Right lung (tissue), 5 donors: ENCODE data around the gene CRABP2. TPM values are rescaled to one million over a fixed set of nuclear protein-coding genes. Genes with fewer than 3 reads are reported as not detected.

Source experiments
- DNase-seq, 2 donors: peaks; one replicate each; pipeline ENCODE4 v3.0.0-alpha.2; 2013
- polyA plus RNA-seq, 5 donors: library from polyadenylated mRNA; unstranded; fragments of 120-200 nt; gene quantifications; one replicate each; pipeline versions ENCODE4 v1.2.1 to v1.2.3, GENCODE V29; 2013; ENCODE audit warnings: inconsistent platforms in 1 of 5, low replicate concordance in 1 of 5; ENCODE audit not compliant: insufficient read length in 5 of 5, insufficient read depth in 1 of 5

Gene CRABP2
- polyA plus RNA-seq, 5 donors = 74.4 to 168 (median 119) TPM

- DNase-seq = no peak
Observed at GRCh38 chr1:156671804-156672203, 33.6 kb downstream of the CRABP2 start.

DNA sequence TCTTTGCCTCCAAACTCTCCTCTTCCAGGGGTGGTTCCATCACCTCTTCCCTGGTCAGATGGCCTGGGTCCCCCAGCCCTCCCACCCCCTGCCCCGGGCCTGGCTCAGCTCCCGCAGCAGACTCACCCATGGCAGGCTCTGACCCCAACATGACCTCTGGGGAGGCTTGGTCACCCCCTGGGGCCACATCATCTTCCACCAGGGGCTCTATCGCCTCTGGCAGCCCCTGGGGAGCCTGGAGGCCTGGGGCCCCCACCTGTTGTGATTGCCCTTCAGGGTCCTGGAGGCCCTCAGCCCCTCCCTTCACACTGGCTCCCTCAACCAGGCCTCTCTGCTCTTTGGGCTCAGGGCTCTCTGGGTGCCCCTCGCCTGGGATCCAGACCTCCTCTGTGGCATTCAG, 34.6 kb downstream of the CRABP2 start:
- no peak for DNase-seq

GRCh38 chr1:156670359-156670758, 35.0 kb downstream of the CRABP2 start:
- no peak for DNase-seq

GRCh38 chr1:156669794-156670193, 35.6 kb downstream of the CRABP2 start:
- DNase-seq = no peak

DNA sequence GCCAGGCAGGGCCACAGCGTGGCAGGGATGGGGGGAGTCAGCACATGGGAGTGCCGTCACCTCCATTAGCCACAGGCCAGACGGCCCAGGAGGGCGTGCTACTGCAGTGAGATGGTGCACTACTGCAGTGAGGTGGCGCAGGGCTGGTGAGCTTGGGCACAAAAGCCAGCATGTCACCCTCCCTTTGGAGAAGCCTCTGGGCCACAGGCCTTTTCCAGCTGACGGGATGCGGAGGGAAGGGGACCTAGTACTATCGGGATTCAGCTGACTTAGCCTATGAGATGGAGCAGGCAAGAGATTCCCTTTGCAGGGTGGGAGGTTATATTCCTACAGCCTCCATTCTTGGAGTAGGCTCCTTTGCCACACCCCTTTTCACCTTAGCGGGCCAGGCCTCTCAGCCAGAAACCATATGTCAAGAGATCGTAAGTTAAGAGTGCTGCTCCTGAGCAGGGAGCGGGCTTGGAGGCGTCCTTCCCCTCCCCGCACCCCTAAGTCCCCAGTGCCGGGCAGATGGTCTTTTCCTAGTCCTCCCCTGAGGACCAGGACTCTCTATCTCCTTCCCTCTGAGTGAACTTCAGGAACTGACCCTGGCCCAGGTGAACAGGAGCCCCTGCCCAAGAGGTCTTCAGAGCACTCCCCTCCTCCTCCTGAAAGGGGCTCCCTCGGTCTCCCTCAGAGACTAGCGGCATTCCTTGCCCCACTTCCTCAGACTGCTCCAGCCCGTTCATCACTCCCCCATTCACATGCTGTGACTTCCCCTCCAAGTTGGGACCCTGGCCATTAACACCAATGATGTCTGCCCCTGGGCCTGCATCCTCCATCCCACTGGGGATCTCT, 36.4 kb downstream of the CRABP2 start:
- DNase-seq = no peak

DNA sequence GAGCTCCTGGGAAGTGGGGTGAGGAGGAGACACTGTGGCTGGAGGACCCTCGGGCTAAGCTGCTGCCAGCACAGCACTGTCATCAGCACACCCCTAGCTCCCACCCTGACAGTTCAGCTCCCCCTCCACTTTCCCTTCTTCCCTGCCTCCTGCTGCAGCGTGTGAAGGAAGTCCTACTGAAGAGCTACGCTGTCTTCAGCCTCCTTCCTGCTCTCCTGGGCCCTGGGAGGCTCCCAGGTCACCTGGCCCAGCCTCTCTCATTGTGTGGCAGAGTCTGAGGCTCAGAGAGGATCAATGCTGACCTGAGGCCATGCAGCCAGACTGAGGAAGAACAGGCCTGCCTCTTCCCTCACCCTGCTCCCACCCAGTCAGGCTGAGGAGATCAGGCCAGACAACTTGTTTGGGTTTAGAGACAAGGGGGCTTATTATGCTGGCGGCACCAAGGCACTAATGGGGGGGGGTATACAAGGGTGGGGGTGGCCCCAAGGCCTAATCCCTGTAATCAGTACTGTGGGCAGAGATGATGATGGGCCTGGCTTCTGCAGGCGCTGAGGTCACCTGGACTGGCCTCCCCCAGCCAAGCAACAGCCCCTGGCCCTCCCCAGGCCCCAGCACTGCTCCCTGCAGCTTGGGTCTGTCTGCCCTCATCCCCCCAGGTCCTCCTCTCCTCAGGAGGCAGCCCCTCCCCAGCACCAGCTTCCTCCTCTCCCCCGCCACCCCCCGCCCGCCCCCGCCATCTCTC, 37.2 kb downstream of the CRABP2 start:
- DNase-seq = no peak

- peak; percentile 71 to 78 for DNase-seq
Observed at GRCh38 chr1:156667610-156667967, 37.8 kb downstream of the CRABP2 start.

- DNase-seq = no peak
Observed at GRCh38 chr1:156666862-156667609, 38.3 kb downstream of the CRABP2 start.

DNA sequence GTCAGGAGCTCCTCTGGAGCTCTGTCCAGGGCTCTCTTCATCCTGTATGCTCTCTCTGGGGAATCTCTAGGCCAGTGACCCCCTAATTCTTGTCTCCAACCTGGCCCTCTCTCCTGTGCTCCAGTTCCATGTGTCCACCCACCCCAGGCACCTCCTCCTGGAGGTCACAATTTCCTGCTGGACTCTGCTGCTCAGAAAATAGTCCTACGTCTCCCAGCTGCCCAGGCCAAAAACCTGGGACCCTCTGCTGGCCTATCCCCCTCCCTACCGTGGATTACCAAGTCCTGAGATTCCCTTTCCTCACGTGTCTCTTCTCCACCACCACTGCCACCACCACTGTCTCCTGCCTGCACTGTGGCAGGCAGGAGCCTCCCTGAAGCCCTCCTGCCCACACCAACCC, 39.8 kb downstream of the CRABP2 start:
- DNase-seq = no peak

DNA sequence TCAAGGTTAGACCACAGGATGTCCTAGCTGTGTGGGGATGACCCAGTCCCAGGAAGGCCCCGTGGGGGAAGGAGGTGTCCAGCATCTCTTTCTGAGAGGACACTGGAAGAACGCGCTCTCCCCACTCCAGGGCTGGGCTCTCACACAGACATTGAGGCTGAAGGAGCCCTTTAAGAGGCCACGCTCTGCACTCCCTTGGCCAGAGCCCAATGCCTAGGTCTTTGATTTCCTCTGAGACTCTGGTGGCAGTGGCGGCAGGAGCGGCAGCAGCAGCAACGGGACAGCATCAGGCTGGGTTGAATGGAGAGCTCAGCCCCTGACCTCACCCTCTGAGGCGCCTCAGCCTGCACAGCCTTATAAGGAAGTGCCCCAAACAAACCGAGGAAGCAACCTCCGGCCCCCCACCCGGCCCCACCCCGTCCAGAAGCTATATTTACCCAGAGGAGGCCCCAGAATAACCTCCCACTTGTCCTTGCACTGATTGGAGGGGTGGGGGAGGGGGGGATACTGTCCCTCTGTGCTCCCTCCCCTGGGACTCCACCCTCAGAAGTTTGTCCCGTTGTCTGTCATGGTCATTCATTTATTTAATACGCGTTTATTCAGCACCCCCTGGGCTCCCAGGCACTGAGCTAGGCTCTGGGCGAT, 40.5 kb downstream of the CRABP2 start:
- peak; percentile 41 to 47 for DNase-seq

DNA sequence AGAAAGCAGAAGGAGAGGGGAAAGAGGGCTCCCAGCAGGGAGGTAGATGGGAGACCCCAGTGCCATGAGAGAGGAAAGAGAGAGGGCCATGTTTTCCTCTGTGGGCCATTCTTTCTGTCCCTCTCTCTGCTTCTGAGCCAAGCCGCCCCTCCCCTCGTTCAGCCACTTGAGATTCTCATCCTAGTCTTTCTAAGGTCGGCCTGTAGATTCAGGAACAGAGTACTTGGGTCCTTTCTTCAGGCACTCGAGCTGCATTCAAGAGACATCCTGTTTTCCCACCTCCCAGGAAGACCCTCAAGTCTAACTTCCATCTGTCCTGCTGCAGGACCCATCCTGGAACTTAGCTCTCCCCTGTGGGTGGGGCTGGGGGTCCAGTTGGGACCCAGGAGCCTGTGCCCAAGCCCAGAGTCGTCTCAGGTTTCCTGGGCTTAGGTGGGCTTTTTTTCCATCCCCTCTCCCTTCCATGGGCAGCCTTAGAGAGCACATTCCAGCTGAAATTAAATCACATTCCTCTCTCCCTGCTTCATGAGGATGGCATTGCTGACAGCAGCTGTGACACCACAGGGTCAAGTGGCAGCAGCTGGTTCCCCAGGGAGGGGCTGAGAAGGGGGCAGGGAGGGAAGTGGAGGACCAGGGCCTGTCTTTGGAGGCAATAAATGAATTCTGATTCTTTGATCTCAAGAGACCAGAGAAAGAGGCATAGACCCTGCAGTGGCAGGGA, 41.2 kb downstream of the CRABP2 start:
- no peak for DNase-seq

DNA sequence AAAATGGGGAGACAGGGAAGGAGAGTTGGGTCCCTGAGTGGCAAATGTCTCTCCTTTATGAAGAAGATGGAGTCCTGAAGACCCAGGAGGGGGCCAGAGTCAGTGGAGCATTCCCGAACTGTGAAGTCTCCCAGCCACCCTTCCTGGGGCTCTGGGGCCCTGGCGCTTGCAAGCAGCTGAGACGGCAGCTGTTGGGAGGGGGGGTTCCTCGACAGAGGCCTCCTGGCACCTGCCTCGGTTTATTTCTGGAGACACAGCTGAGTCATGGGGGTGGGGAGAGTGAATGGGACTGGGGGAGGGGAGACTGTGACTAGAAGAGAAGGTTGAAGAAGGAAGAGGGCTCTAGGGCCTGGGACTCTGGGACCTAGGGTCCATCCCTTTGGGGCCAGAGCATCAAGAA, 42.2 kb downstream of the CRABP2 start:
- no peak for DNase-seq

GRCh38 chr1:156662800-156663055, 42.7 kb downstream of the CRABP2 start:
- no peak for DNase-seq

GRCh38 chr1:156662005-156662799, 43.2 kb downstream of the CRABP2 start:
- no peak for DNase-seq

DNA sequence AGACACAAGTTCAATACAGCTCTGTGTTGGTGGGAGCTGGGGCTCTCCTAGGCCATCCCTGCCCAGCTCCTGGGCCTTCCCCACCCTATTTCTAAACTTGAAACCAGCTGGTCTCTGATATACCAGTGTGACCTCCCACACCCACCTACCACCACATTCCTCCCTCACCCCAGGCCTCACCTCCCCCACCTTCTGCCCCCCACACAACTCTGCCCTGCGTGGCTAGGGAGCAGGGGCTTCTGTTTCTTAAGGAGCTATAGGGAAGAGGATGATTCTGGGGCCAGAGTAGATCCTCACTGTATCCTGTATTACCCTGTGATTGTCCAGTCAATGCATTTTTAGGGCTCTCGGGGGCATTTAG, 44.7 kb downstream of the CRABP2 start:
- no peak for DNase-seq

DNA sequence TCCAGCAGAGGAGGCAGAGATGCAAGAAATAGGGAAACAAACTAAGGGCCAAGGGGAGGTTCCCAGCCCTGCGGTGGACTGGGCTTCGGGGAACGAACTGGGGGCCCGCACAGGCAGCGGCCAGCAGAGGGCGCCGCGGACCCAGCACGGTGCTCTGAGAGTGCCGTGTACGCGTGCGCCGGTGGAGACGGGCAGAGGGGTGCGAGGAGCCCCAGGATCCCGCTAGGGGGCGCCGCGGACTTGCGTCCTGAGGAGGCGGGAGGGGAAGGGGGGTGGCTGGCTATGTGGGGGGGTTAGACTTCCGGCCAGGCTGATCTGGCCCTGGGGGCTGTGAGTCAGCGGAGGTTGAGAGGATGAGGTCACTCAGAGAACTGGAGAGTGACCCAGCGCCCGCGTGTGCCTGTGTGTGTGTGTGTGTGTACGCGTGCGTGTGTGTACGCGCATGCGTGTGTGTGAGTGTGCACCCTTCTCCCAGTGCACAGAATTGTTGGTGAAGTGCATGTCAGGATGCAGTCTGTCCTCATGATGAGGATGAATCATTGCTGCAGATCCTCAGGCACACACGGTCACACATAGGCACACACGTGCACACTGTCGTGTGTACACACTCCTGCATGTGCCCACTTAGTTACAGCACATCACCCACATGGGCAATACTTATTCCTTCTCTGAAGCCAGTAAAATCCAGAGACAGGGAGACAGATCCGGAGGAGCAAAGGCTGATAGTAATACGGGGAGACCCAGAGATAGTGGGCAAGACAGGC, 45.2 kb downstream of the CRABP2 start:
- DNase-seq = peak; percentile 92 to 93

- DNase-seq = no peak
Observed at GRCh38 chr1:156659661-156659987, 45.8 kb downstream of the CRABP2 start.

GRCh38 chr1:156658945-156659574, 46.3 kb downstream of the CRABP2 start:
- no peak for DNase-seq

GRCh38 chr1:156658496-156658895, 46.9 kb downstream of the CRABP2 start:
- no peak for DNase-seq
